ENCODE data around the gene USO1. TPM values are rescaled to one million over a fixed set of nuclear protein-coding genes. Genes with fewer than 3 reads are reported as not detected.
"Not testable (repeated sequence)": the region's sequence is repeated elsewhere in the genome, so short reads cannot be mapped to it uniquely, and the experiment has no call there.

USO1 gene
- total RNA-seq, 3 donors from 2014 or later (not counting 1 experiment from before 2014, with no cell fraction given): 29.7 to 38.4 (median 32.2) TPM

GRCh38 chr4:75685546-75686189, 38.7 kb upstream of the USO1 start:
- DNase-seq (no peak), ATAC-seq (no peak)
- H3K27ac ChIP-seq (ENCODE audit: low read length): peak overlapping the region; percentile 60
- no peaks in the 10 kb centered on the region for H3K36me3 Mint-ChIP-seq
- peaks cover 27% of the 10 kb centered on the region for H3K4me1 ChIP-seq (ENCODE audit: control insufficient read depth, insufficient read depth, low read length)
- no peaks in the 10 kb centered on the region for H3K27me3 Mint-ChIP-seq (ENCODE audit: low read depth in 2 of 2)
- no peak overlapping the region for H3K4me3 ChIP-seq (ENCODE audit: low read length)
- H3K4me3 Mint-ChIP-seq: peak overlapping the region; percentile 62
- peaks cover 26 to 36% of the 10 kb centered on the region in 2 donors for H3K4me1 Mint-ChIP-seq
- peak overlapping the region; percentile 57 to 69 for H3K27ac Mint-ChIP-seq
- no peaks in the 10 kb centered on the region for H3K9me3 Mint-ChIP-seq
- no peaks in the 10 kb centered on the region for H3K27me3 ChIP-seq (ENCODE audit: control insufficient read depth, insufficient read depth, low read length)
- intact Hi-C loops (cut with micrococcal nuclease): loop anchor here (2.0 to 5.0 kb wide), 2 partner anchors 13 to 37 kb away; partner anchors contain the start of genes G3BP2 and USO1
- 72% methylated on average over 2 of the region's 2 CpGs for WGBS (ENCODE audit: insufficient coverage)
- TF ChIP-seq CTCF (IDR thresholded peaks at IDR 0.05): no peak
- no peaks in the 10 kb centered on the region for H3K36me3 ChIP-seq (ENCODE audit: control insufficient read depth, insufficient read depth, low read length)
- H3K9me3 ChIP-seq (ENCODE audit: control insufficient read depth, insufficient read depth, low read length): no peaks in the 10 kb centered on the region

GRCh38 chr4:75686346-75686745, 38.0 kb upstream of the USO1 start:
- no peaks in the 10 kb centered on the region for H3K36me3 Mint-ChIP-seq
- H3K27ac Mint-ChIP-seq: peak overlapping the region; percentile 57 to 69
- Histone ChIP-seq H3K27me3 (ENCODE audit: control insufficient read depth, insufficient read depth, low read length) (no peaks in the 10 kb centered on the region), H3K36me3 (ENCODE audit: control insufficient read depth, insufficient read depth, low read length) (no peaks in the 10 kb centered on the region), H3K27ac (ENCODE audit: low read length) (peak overlapping the region; percentile 60), H3K4me1 (ENCODE audit: control insufficient read depth, insufficient read depth, low read length) (peaks cover 27% of the 10 kb centered on the region), H3K4me3 (ENCODE audit: low read length) (no peak overlapping the region), H3K9me3 (ENCODE audit: control insufficient read depth, insufficient read depth, low read length) (no peaks in the 10 kb centered on the region)
- WGBS (ENCODE audit: insufficient coverage): 0% methylated on average over 1 of the region's 3 CpGs
- intact Hi-C loops (cut with micrococcal nuclease): loop anchor here (2.0 to 5.0 kb wide), 2 partner anchors 14 to 36 kb away; partner anchors contain the start of genes G3BP2 and USO1
- no peaks in the 10 kb centered on the region for H3K27me3 Mint-ChIP-seq (ENCODE audit: low read depth in 2 of 2)
- peaks cover 26 to 36% of the 10 kb centered on the region in 2 donors for H3K4me1 Mint-ChIP-seq
- no peak for TF ChIP-seq CTCF (IDR thresholded peaks at IDR 0.05)
- no peaks in the 10 kb centered on the region for H3K9me3 Mint-ChIP-seq
- DNase-seq: peak in 1 of 2 donors; percentile 65
- peak overlapping the region; percentile 62 for H3K4me3 Mint-ChIP-seq
- ATAC-seq: peak; percentile 77 to 90 (median 90)

- H3K4me3 Mint-ChIP-seq: peak overlapping the region; percentile 57
These were observed 37.3 kb upstream of the USO1 start for GRCh38 chr4:75687125-75687524.

GRCh38 chr4:75692066-75692465, 32.3 kb upstream of the USO1 start:
- H3K27me3 Mint-ChIP-seq (ENCODE audit: low read depth in 2 of 2); ATAC-seq; H3K27ac ChIP-seq (ENCODE audit: low read length); H3K36me3 Mint-ChIP-seq; DNase-seq; H3K4me3 Mint-ChIP-seq; H3K27ac Mint-ChIP-seq; H3K4me1 ChIP-seq (ENCODE audit: control insufficient read depth, insufficient read depth, low read length); H3K36me3 ChIP-seq (ENCODE audit: control insufficient read depth, insufficient read depth, low read length); H3K4me3 ChIP-seq (ENCODE audit: low read length); H3K9me3 ChIP-seq (ENCODE audit: control insufficient read depth, insufficient read depth, low read length); intact Hi-C loops (cut with micrococcal nuclease); H3K27me3 ChIP-seq (ENCODE audit: control insufficient read depth, insufficient read depth, low read length); H3K9me3 Mint-ChIP-seq: not testable (repeated sequence)
- peaks cover 11 to 12% of the 10 kb centered on the region in 2 donors for H3K4me1 Mint-ChIP-seq
- 96% methylated on average over 5 of the region's 5 CpGs for WGBS (ENCODE audit: insufficient coverage)

More at GRCh38 chr4:75687125-75687524, 37.3 kb upstream of the USO1 start:
- H3K4me1 Mint-ChIP-seq: peaks cover 26 to 36% of the 10 kb centered on the region in 2 donors
- peak overlapping the region; percentile 65 to 69 for H3K27ac Mint-ChIP-seq
- no CpG with 5 or more reads among the region's 1 CpG for WGBS (ENCODE audit: insufficient coverage)
- intact Hi-C loops (cut with micrococcal nuclease): loop anchor here (2.0 to 5.0 kb wide), 2 partner anchors 14 to 35 kb away; partner anchors contain the start of genes G3BP2 and USO1
- not testable (repeated sequence) for H3K36me3 Mint-ChIP-seq; H3K4me3 ChIP-seq (ENCODE audit: low read length); H3K27me3 Mint-ChIP-seq (ENCODE audit: low read depth in 2 of 2); H3K27me3 ChIP-seq (ENCODE audit: control insufficient read depth, insufficient read depth, low read length); H3K36me3 ChIP-seq (ENCODE audit: control insufficient read depth, insufficient read depth, low read length); ATAC-seq; DNase-seq; H3K9me3 Mint-ChIP-seq; H3K9me3 ChIP-seq (ENCODE audit: control insufficient read depth, insufficient read depth, low read length)
- peak overlapping the region; percentile 57 for H3K27ac ChIP-seq (ENCODE audit: low read length)
- peaks cover 27% of the 10 kb centered on the region for H3K4me1 ChIP-seq (ENCODE audit: control insufficient read depth, insufficient read depth, low read length)

All from natural killer cell (primary cell).